GM21528 (cell line): ENCODE measurements around the gene DNM2.
"Not testable (repeated sequence)": the region's sequence is repeated elsewhere in the genome, so short reads cannot be mapped to it uniquely, and the experiment has no call there.

Experiments
- ATAC-seq: cut with Tn5 transposase; IDR thresholded peaks from one replicate; pipeline ENCODE4 v1.9.1; 2021; ENCODE audit warnings: mild to moderate bottlenecking, moderate library complexity; ENCODE audit not compliant: unreplicated experiment, low FRiP score

The DNM2 gene

GRCh38 chr19:10749435-10750384, 31.8 kb downstream of the DNM2 start:
- no peak for ATAC-seq

GRCh38 chr19:10751109-10751953, 33.5 kb downstream of the DNM2 start:
- no peak for ATAC-seq

- no peak for ATAC-seq
Measured at GRCh38 chr19:10752237-10752912, 34.5 kb downstream of the DNM2 start.

DNA sequence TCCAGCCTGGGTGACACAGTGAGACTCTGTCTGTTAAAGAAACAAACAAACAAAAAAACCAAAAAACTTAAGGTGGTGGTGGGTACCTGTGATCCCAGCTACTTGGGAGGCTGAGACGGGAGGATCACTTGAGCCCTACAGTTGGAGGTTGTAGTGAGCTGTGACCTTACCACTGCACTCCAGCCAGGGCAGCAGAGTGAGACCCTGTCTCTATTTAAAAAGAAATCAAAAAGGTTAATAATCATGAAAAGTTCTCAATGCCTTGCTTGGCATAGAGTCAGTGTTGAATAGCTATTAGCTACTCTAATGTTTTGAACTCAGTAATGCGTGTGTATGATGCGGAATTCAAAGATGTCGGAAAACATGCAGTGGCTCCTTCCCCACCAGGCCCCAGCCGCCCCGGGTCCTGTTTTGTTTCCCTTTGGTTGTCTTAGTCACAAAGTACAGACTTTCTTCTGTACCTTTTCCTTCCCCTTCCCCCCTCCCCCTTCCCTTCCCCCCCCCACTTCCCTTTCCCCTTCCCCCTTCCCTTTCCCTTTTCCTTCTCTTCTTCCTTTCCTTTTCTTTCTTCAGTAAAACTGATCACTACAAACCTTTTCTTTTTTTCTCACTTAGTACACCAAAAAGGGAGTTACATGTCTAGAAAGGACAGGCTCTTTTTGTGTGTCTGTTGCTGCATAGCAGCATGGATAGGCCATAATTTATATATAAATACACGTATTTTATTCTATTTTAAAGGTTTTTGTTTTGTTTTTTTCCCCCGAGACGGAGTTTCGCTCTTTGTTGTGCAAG, 35.2 kb downstream of the DNM2 start:
- ATAC-seq: no peak

- ATAC-seq: no peak
Measured at GRCh38 chr19:10756371-10756770, 38.5 kb downstream of the DNM2 start.

- no peak for ATAC-seq
Measured at GRCh38 chr19:10756791-10757190, 38.9 kb downstream of the DNM2 start.

GRCh38 chr19:10758050-10758449, 40.2 kb downstream of the DNM2 start:
- ATAC-seq: not testable (repeated sequence)

DNA sequence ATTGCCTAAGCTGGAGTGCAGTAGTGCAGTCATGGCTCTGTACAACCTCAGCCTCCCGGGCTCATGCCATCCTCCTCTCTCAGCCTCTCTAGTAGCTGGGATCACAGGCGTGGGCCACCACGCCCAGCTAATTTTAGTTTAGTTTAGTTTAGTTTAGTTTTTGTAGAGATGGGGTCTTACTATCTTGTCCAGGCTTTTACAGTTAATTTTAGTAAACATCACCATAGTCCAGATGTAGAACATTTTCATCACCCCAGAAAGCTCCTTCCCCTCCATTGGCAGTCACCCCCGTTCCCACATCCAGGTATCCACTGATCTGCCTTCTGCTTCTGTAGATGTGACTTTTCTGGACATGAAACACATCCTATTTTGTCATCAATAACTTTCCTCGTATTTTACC, 41.1 kb downstream of the DNM2 start:
- no peak for ATAC-seq

DNA sequence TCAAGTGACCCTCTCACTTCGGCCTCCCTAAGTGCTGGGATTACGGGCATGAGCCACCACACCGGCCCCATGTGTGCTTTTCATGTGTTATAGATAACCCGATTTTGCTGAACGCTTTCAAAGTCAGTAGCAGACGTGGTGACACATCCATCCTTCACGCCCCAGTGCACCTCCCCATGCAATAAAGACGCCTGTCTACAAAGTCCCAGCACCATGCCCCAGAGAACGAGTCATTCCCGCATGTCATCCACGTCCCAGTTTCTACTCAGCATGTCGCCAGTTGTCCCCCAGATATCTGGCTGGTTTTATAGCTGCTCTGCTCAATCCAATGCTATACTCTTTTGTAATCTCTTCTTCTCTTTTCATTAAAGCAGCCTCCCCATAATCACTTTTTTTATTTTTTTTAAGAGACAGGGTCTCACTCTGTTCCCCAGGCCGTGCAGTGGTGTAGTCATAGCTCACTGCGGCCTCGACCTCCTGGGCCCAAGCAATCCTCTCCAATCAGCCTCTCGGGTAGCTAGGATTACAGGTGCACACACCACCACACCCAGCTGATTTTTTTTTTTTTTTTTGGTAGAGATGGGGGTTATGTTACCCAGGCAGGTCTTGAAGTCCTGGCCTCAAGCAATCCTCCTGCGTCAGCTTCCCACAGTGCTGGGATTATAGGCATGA, 42.5 kb downstream of the DNM2 start:
- ATAC-seq: peak; percentile 19

DNA sequence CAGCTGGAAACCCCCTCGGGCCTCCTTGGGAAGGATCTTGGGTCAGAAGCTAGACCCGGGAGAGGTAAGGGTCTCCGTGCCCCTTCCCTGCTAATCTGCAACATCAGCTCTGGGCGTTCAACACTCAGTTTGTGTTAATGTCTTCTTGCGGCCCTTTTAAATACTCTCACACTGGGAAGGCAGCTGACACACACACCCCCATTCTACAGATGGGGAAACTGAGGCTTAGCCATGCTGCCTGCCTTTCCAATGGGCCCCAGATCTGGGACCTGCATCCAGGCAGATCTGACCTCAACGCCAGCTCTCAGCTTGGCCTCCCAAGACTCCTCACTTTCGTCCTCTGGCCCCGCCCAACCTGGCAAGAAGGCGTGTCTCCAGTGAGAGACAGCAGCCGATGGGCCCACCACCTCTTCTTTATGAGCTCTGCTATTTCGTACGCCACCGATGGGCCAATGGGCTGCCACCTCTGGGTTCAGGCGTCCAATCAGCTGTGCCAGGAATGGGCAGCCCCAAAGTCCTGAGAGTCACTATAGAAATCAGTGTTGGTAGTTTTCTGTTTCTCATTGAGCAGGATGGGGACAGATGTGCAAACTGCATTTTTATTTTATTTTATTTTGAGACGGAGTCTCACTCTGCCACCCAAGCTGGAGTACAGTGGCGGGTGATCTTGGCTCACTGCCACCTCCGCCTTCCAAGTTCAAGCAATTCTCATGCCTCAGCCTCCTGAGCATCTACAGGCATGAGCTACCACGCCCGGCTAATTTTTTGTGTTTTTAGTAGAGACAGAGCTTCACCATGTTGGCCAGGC, 43.8 kb downstream of the DNM2 start:
- no peak for ATAC-seq

- ATAC-seq: no peak
Measured at GRCh38 chr19:10762656-10763055, 44.8 kb downstream of the DNM2 start.

- no peak for ATAC-seq
Measured at GRCh38 chr19:10763411-10763810, 45.5 kb downstream of the DNM2 start.

DNA sequence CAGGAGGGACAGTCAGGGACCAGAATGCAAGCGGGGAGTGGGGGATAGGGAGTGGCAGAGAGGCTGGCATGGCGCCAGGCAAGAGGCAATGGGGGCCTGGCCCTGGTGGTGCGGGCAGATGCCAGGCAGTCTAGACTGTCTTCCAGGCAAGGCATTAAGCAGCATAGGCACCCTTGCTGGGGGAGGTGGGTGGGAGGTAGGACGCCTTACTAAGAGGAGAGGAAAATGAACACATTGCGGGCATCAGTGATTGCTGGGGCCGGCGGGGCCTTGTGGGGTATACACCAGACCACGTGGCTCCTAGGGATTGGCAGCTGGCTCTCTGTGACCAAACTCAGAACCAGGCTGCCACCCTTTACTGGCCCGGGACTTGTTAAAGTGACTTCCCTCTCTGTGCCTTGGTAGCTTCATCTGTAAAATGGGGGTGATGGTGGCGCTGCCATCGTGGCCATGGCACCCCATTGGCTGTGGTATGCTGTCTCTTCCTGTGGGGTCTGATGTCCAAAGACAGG, 46.0 kb downstream of the DNM2 start:
- ATAC-seq: no peak

- no peak for ATAC-seq
Measured at GRCh38 chr19:10764340-10764894, 46.5 kb downstream of the DNM2 start.

DNA sequence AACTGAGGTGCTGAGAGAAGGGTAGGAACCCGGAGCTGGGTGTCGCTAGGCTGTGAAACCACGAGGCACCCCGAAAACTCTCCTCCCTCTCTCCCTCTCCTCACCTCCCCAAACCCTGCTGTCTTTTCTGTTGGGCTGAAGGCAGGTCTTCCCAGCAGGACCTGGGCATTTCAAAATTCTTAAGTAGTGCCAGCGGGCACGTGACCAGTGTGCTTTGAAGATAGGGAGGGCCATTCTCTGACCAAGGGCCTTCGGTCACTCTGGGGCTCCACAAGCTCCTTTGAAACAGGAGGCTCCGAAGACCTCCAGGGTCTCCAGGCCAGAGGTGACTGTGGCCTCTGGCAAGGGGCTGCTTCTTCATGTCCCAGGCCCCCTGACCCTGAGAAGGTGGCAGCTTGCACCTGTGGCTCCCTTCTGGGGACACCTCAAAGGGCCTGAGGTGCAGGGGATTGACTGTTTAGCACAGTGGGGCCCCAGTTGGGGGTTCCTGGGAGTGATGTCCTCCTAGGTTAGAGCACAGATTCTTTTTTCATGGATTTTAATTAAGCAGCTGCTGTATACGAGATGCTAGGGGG, 48.3 kb downstream of the DNM2 start:
- ATAC-seq: no peak

DNA sequence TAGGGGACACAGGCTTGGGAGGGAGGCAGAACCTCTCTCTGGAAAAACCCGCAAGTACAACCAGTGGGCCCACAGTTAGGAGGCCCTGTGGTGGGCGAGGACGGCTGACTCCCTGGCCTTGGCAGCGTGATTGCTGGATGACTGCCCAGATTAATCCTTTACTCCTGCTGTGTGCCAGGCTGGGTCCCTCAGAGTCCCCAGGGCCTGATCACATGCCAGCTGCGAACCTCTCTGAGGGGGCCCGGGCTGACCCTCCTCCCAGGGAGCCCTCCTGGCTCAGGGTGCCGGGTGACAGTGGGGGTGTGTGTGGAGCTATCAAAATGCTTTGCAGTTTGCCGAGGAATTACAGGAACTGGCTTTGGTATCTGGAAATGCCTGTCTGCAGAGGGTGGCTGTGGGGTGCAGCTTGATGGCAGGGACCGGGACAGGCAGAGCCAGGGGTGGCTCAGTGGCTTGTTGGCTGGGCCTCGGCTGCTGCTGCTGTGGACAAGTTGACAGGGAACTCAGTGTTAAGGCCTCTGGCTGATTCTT, 48.9 kb downstream of the DNM2 start:
- ATAC-seq: no peak

DNA sequence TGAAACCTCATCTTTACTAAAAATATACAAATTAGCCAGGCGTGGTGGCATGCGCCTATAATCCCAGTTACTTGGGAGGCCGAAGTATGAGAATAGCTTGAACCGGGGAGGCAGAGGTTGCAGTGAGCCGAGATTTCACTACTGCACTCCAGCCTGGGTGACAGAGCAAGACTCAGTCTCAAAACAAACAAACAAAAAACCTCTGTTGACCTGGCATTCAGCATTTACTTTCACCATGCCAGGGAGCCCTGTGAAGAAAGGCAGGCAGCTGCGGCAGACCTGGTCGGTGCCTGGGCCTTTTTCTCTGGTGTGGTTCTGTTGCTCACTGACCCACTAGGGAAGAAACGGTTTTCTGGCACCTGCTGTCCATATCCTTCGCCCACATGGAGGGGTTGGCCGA, 49.8 kb downstream of the DNM2 start:
- no peak for ATAC-seq

DNA sequence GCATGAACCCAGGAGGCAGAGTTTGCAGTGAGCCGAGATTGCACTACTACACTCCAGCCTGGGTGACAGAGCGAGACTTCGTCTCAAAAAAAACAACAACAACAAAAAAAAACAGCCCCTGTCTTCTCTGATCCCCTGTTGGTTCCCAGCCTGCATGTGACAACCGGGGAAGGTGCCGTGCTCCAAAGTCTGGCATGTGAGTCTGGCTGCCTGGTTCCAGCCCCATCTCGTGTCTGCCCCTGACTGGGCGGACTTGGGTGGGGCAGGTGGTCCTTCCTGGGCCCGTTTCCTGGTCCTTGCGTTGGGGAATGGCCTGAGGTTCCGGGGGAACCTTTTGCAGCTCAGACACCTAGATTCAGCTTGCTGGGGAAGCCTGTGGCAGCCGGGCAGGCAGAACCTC, 50.5 kb downstream of the DNM2 start:
- ATAC-seq: no peak
